GM12865 (cell line): ENCODE data around the gene TIAM2.
"Not testable (repeated sequence)": the region's sequence is repeated elsewhere in the genome, so short reads cannot be mapped to it uniquely, and the experiment has no call there.

Source experiments
- DNase-seq: peaks from one replicate; pipeline ENCODE4 v3.0.0; 2010; ENCODE audit warnings: low read depth
- H3K4me3 ChIP-seq: 2 replicates; pipeline ENCODE4 v1.5.1; 2011; ENCODE audit warnings: mild to moderate bottlenecking, low read depth, low read length, control low read depth
- TF ChIP-seq, protein P1 (sequence below): IDR thresholded peaks from 2 replicates; pipeline ENCODE4 v1.5.1; 2011; ENCODE audit warnings: low read length, control low read depth, low read depth, inconsistent platforms; ENCODE audit not compliant: insufficient read depth; ENCODE audit errors: missing control alignments

Gene TIAM2

GRCh38 chr6:155116571-155116910 is 121.4 kb downstream of the TIAM2 start:
- TF ChIP-seq, protein P1, sequence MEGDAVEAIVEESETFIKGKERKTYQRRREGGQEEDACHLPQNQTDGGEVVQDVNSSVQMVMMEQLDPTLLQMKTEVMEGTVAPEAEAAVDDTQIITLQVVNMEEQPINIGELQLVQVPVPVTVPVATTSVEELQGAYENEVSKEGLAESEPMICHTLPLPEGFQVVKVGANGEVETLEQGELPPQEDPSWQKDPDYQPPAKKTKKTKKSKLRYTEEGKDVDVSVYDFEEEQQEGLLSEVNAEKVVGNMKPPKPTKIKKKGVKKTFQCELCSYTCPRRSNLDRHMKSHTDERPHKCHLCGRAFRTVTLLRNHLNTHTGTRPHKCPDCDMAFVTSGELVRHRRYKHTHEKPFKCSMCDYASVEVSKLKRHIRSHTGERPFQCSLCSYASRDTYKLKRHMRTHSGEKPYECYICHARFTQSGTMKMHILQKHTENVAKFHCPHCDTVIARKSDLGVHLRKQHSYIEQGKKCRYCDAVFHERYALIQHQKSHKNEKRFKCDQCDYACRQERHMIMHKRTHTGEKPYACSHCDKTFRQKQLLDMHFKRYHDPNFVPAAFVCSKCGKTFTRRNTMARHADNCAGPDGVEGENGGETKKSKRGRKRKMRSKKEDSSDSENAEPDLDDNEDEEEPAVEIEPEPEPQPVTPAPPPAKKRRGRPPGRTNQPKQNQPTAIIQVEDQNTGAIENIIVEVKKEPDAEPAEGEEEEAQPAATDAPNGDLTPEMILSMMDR: no peak
- DNase-seq: no peak
- H3K4me3 ChIP-seq: no peak overlapping the region

- H3K4me3 ChIP-seq: no peak overlapping the region
- TF ChIP-seq, protein P1: no peak
- DNase-seq: no peak
Observed at GRCh38 chr6:155117256-155117655, 122.1 kb downstream of the TIAM2 start.

GRCh38 chr6:155117785-155118184 is 122.7 kb downstream of the TIAM2 start:
- H3K4me3 ChIP-seq: no peak overlapping the region
- no peak for DNase-seq
- TF ChIP-seq, protein P1: no peak

DNA sequence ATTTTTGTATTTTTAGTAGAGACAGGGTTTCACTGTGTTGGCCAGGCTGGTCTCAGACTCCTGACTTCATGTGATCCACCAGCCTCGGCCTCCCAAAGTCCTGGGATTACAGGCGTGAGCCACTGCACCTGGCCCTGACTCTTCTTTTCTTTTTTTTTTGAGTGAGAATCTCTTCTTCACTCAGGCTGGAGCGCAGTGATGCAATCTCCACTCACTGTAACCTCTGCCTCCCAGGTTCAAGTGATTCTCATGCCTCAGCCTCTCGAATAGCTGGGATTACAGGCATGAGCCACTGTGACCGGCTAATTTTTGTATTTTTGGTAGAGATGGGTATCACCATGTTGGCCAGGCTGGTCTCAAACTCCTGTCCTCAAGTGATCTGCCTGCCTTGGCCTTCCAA is 124.1 kb downstream of the TIAM2 start:
- DNase-seq, H3K4me3 ChIP-seq: not testable (repeated sequence)

DNA sequence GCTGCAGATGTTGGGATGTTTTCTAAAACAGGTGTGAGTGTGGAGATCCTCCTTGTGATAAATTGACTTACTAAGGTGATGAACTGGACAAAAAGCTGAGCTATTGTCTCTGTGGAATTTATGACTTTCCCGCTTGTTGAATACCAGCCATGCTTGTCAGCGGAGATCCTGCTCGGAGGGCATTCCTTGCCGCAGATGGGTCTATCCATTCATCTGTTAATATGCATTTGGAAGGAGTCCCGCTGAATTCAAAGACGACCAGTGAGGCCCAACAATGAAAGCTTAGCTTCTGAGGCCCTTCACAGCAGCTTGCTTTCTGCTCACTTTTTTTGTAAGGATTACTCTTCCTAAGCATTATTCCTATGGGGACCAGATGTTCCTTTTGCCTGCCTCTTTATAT is 124.9 kb downstream of the TIAM2 start:
- no peak overlapping the region for H3K4me3 ChIP-seq
- TF ChIP-seq, protein P1: no peak
- no peak for DNase-seq

DNA sequence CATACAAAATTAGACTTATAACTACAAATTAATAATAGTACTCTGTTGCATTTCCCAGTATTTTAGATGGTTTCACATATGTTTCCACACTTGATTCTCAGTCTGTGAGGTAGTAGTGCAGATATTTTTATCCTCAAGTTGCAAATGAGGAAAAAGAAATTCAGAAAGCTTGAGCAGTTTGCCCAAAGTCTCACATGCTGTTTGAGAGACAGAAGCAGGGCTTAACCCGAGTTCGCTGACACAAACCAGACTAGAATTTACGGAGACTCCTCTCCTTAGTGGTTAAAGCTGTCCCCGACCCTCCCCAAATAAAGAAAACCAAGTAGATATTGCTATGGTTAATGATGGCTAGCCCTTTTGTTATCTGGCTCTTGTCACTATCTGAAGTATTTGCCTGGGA is 126.2 kb downstream of the TIAM2 start:
- TF ChIP-seq, protein P1: no peak
- no peak overlapping the region for H3K4me3 ChIP-seq
- DNase-seq: no peak

DNA sequence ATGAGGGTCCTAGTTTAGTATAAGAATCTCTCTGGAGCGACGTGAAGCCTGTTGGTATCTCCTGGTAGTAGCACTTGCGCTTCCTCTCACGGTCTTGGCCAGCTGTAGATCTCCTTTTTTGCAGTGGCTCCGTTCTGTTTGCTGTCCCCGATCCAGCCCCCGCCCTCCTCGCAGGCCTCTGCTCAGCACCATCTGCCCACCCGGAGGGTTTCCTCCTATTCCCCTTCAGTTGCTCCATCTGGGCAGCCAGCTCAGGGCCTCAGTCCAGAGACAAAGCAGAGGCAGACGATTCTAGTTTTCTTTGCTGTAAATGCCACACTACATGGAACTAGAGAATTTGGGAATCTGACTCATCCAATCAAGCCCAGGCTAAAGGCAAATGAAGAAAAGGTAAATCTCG is 126.6 kb downstream of the TIAM2 start:
- TF ChIP-seq, protein P1: no peak
- no peak for DNase-seq
- no peak overlapping the region for H3K4me3 ChIP-seq

GRCh38 chr6:155122199-155122950 is 127.3 kb downstream of the TIAM2 start:
- TF ChIP-seq, protein P1: no peak
- DNase-seq: no peak
- H3K4me3 ChIP-seq: no peak overlapping the region
